Measurements from ENCODE around the gene OPRL1. TPM values are rescaled to one million over a fixed set of nuclear protein-coding genes. Genes with fewer than 3 reads are reported as not detected.

OPRL1 gene
- total RNA-seq, 1 experiment from 2014 or later = 3.9 TPM

GRCh38 chr20:64064145-64064698 lies 15.7 kb upstream of the OPRL1 start:
- no peaks in the 10 kb centered on the region for H3K9me3 ChIP-seq
- H3K4me3 ChIP-seq = peak overlapping the region; percentile 93
- peak; percentile 90 for DNase-seq
- peaks cover 6% of the 10 kb centered on the region for H3K36me3 ChIP-seq
- H3K27me3 ChIP-seq = no peaks in the 10 kb centered on the region

GRCh38 chr20:64065062-64065973 lies 14.6 kb upstream of the OPRL1 start:
- no peaks in the 10 kb centered on the region for H3K27me3 ChIP-seq
- no peak for DNase-seq
- H3K36me3 ChIP-seq = peaks cover 6% of the 10 kb centered on the region
- no peaks in the 10 kb centered on the region for H3K9me3 ChIP-seq
- no peak overlapping the region for H3K4me3 ChIP-seq

GRCh38 chr20:64065974-64066343 lies 13.9 kb upstream of the OPRL1 start:
- Histone ChIP-seq H3K4me3 (no peak overlapping the region), H3K9me3 (no peaks in the 10 kb centered on the region), H3K27me3 (no peaks in the 10 kb centered on the region), H3K36me3 (peaks cover 6% of the 10 kb centered on the region)
- peak; percentile 85 for DNase-seq

- no peak overlapping the region for H3K4me3 ChIP-seq
- H3K9me3 ChIP-seq = no peaks in the 10 kb centered on the region
- no peaks in the 10 kb centered on the region for H3K27me3 ChIP-seq
- H3K36me3 ChIP-seq = peaks cover 6% of the 10 kb centered on the region
- no peak for DNase-seq
These were observed 12.8 kb upstream of the OPRL1 start for GRCh38 chr20:64067005-64067632.

GRCh38 chr20:64067733-64068307 lies 12.1 kb upstream of the OPRL1 start:
- Histone ChIP-seq H3K27me3 (no peaks in the 10 kb centered on the region), H3K9me3 (no peaks in the 10 kb centered on the region), H3K36me3 (peaks cover 8% of the 10 kb centered on the region), H3K4me3 (no peak overlapping the region)
- no peak for DNase-seq

GRCh38 chr20:64068386-64069208 lies 11.3 kb upstream of the OPRL1 start:
- H3K36me3 ChIP-seq = peaks cover 12% of the 10 kb centered on the region
- no peaks in the 10 kb centered on the region for H3K9me3 ChIP-seq

GRCh38 chr20:64069209-64069613 lies 10.7 kb upstream of the OPRL1 start:
- Histone ChIP-seq H3K4me3 (no peak overlapping the region), H3K27me3 (no peaks in the 10 kb centered on the region), H3K9me3 (no peaks in the 10 kb centered on the region), H3K36me3 (peaks cover 18% of the 10 kb centered on the region)
- no peak for DNase-seq

More at GRCh38 chr20:64068386-64069208, 11.3 kb upstream of the OPRL1 start:
- Histone ChIP-seq H3K4me3 (no peak overlapping the region), H3K27me3 (no peaks in the 10 kb centered on the region)
- DNase-seq = no peak

GRCh38 chr20:64069614-64070243 lies 10.2 kb upstream of the OPRL1 start:
- DNase-seq = no peak
- Histone ChIP-seq H3K27me3 (no peaks in the 10 kb centered on the region), H3K36me3 (peaks cover 18% of the 10 kb centered on the region), H3K9me3 (no peaks in the 10 kb centered on the region), H3K4me3 (no peak overlapping the region)

- H3K4me3 ChIP-seq = no peak overlapping the region
- peaks cover 18% of the 10 kb centered on the region for H3K36me3 ChIP-seq
- H3K9me3 ChIP-seq = no peaks in the 10 kb centered on the region
- H3K27me3 ChIP-seq = no peaks in the 10 kb centered on the region
- no peak for DNase-seq
These were observed 9.5 kb upstream of the OPRL1 start for GRCh38 chr20:64070244-64070993.

- no peaks in the 10 kb centered on the region for H3K27me3 ChIP-seq
- no peaks in the 10 kb centered on the region for H3K9me3 ChIP-seq
- no peak for DNase-seq
- H3K4me3 ChIP-seq = no peak overlapping the region
- H3K36me3 ChIP-seq = peaks cover 22% of the 10 kb centered on the region
These were observed 8.2 kb upstream of the OPRL1 start for GRCh38 chr20:64071341-64072332.

GRCh38 chr20:64072498-64073063 lies 7.3 kb upstream of the OPRL1 start:
- no peak overlapping the region for H3K4me3 ChIP-seq
- no peak for DNase-seq
- no peaks in the 10 kb centered on the region for H3K9me3 ChIP-seq
- H3K36me3 ChIP-seq = peaks cover 19% of the 10 kb centered on the region
- no peaks in the 10 kb centered on the region for H3K27me3 ChIP-seq

- Histone ChIP-seq H3K36me3 (peaks cover 19% of the 10 kb centered on the region), H3K9me3 (no peaks in the 10 kb centered on the region), H3K27me3 (no peaks in the 10 kb centered on the region), H3K4me3 (no peak overlapping the region)
- DNase-seq = no peak
These were observed 6.3 kb upstream of the OPRL1 start for GRCh38 chr20:64073476-64074183.

- no peaks in the 10 kb centered on the region for H3K27me3 ChIP-seq
- no peak overlapping the region for H3K4me3 ChIP-seq
These were observed 5.6 kb upstream of the OPRL1 start for GRCh38 chr20:64074184-64074789.

More at GRCh38 chr20:64074184-64074789, 5.6 kb upstream of the OPRL1 start:
- H3K9me3 ChIP-seq = no peaks in the 10 kb centered on the region
- no peak for DNase-seq
- H3K36me3 ChIP-seq = peaks cover 19% of the 10 kb centered on the region
